B cell (primary cell): ENCODE data around the gene PLSCR4.

Experiments
- EZH2 ChIP-seq: IDR thresholded peaks from 2 replicates; pipeline ENCODE4 v1.6.1; 2012; ENCODE audit warnings: borderline replicate concordance, low read depth, mild to moderate bottlenecking, moderate library complexity, low read length; ENCODE audit not compliant: insufficient read depth, poor library complexity, severe bottlenecking
- TF ChIP-seq, protein P1 (sequence below): fragments of 200-600 bp; IDR thresholded peaks from one replicate; pipeline ENCODE4 v1.8.0; 2022; ENCODE audit warnings: antibody characterized with exemption, mild to moderate bottlenecking

DNA sequence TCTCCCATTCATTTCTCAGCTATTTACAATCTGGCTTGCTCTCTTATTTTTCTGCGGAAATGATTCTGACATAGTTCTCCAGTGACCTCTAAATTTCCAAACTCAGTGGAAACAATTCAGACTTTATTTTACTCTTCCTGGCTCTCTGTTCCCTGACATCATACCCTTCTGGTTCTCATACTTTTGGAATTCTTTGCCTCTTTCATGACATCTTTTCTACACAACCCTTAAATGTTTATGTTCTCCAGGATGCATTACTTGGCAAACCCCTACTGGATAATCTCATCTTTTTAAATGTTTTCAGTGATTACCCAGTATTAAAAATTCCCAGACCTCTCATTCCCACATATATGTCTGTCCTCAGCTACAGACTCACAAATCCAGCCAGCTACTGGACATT is 23.9 kb upstream of the PLSCR4 start:
- no peak for TF ChIP-seq EZH2
- TF ChIP-seq, protein P1, sequence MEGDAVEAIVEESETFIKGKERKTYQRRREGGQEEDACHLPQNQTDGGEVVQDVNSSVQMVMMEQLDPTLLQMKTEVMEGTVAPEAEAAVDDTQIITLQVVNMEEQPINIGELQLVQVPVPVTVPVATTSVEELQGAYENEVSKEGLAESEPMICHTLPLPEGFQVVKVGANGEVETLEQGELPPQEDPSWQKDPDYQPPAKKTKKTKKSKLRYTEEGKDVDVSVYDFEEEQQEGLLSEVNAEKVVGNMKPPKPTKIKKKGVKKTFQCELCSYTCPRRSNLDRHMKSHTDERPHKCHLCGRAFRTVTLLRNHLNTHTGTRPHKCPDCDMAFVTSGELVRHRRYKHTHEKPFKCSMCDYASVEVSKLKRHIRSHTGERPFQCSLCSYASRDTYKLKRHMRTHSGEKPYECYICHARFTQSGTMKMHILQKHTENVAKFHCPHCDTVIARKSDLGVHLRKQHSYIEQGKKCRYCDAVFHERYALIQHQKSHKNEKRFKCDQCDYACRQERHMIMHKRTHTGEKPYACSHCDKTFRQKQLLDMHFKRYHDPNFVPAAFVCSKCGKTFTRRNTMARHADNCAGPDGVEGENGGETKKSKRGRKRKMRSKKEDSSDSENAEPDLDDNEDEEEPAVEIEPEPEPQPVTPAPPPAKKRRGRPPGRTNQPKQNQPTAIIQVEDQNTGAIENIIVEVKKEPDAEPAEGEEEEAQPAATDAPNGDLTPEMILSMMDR, result no peak
